Spleen (tissue), 7 donors: ENCODE results near the gene PHB1.
"Not testable (repeated sequence)": the region's sequence is repeated elsewhere in the genome, so short reads cannot be mapped to it uniquely, and the experiment has no call there.

ENCODE experiments used
- CTCF ChIP-seq, 11 experiments: fragments of 200-600 bp in 7 of 11; fragments of 450-650 bp in 4 of 11; sonication (generic) in 4 of 11; IDR thresholded peaks in 8 of 11; conservative IDR thresholded peaks in 3 of 11; 1 replicate in 7 of 11; 2 replicates in 4 of 11; pipeline versions ENCODE4 v1.4.0 to v1.8.0; 2016 to 2021; ENCODE audit warnings: antibody characterized with exemption in 11 of 11, inconsistent platforms in 4 of 11, mild to moderate bottlenecking in 1 of 11
- POLR2A ChIP-seq, 3 donors: fragments of 450-650 bp; IDR thresholded peaks; one replicate each; pipeline ENCODE4 v1.5.1; 2017; ENCODE audit warnings: antibody characterized with exemption in 3 of 3, mild to moderate bottlenecking in 1 of 3
- donor health status: DM: no; HTN: no; CAD: no; lungs with moderate emphysema.
- donor health status: DM: no; HTN: no; CAD: no.
- donor health status: DM: no; HTN: no; CAD: no.

GRCh38 chr17:49389514-49390347 is 25.0 kb downstream of the PHB1 start:
- TF ChIP-seq POLR2A (IDR thresholded peaks at IDR 0.05): not testable (repeated sequence)
- TF ChIP-seq CTCF (IDR thresholded peaks at IDR 0.05 in 8 of 11, conservative IDR thresholded peaks at IDR 0.05 in 3 of 11): peak in 1 of 11 experiments; percentile 2
